SJCRH30 (cell line): ENCODE data around the gene C19orf53. TPM values are rescaled to one million over a fixed set of nuclear protein-coding genes. Genes with fewer than 3 reads are reported as not detected.

ENCODE experiments used
- DNase-seq, 2 experiments: peaks; one replicate each; pipeline ENCODE4 v3.0.0-alpha.2; 2015 to 2020
- H3K27ac ChIP-seq: fragments of 250-450 bp; sonication (Bioruptor Pico); 2 replicates; pipeline ENCODE4 v1.5.1; 2020; ENCODE audit warnings: mild to moderate bottlenecking, moderate library complexity
- H3K27me3 ChIP-seq: fragments of 250-450 bp; sonication (Bioruptor Pico); 2 replicates; pipeline ENCODE4 v1.5.1; 2020; ENCODE audit warnings: mild to moderate bottlenecking, moderate library complexity
- H3K36me3 ChIP-seq: fragments of 250-450 bp; sonication (Bioruptor Pico); 2 replicates; pipeline ENCODE4 v1.5.1; 2020; ENCODE audit warnings: mild to moderate bottlenecking, moderate library complexity
- H3K4me1 ChIP-seq: fragments of 250-450 bp; sonication (Bioruptor Pico); 2 replicates; pipeline ENCODE4 v1.5.1; 2020; ENCODE audit warnings: mild to moderate bottlenecking, moderate library complexity
- H3K4me3 ChIP-seq: fragments of 250-450 bp; sonication (Bioruptor Pico); 2 replicates; pipeline ENCODE4 v1.5.1; 2020; ENCODE audit warnings: mild to moderate bottlenecking, moderate library complexity
- H3K9me3 ChIP-seq: fragments of 250-450 bp; sonication (Bioruptor Pico); replicated peaks from 2 replicates; pipeline ENCODE4 v1.5.1; 2020; ENCODE audit warnings: mild to moderate bottlenecking, moderate library complexity
- total RNA-seq: library from RNA; depleted of rRNA; stranded (reverse); fragments of >200 nt; shearing (Covaris generic); gene quantifications from 2 replicates; pipeline ENCODE4 v1.2.3, GENCODE V29; 2014

C19orf53 gene
- total RNA-seq, 1 experiment from 2014 or later: 208 TPM

DNA sequence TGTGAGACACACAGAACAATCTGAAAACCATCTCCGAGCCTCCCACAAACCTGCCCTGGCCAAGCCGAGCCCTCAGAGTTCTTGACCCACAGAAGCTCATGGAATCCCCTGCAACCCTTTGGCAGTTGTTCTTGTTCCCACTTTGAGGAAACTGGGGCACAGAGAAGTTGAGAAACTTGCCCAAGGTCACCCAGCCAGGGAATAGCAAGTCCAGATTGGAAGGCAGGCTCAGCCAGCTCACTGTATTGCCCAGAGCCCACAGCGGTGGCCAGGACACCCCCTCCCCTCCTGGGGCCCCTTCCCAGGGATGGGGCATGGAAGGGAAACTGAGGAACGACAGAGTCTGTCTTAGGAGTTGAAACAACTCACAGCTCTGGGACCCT, 22.8 kb downstream of the C19orf53 start:
- H3K9me3 ChIP-seq: no peaks in the 10 kb centered on the region
- peak overlapping the region; percentile 75 for H3K4me3 ChIP-seq

DNA sequence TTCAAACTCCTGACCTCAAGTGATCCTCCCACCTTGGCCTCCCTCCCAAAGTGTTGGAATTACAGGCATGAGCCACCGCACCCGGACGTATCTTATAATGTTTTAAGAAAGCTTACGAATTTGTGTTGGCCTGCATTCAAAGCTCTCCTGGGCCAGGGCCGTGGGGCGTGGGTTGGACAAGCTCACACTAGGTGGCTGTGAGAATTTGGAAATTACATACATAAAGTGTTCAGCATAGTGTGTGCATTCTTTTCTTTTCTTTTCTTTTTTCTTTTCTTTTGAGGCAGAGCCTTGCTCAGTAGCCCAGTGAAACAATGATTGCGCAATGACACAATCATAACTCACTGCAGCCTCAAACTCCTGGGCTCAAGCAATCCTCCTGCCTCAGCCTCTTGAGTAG, 23.6 kb downstream of the C19orf53 start:
- H3K4me3 ChIP-seq: no peak overlapping the region
- no peaks in the 10 kb centered on the region for H3K9me3 ChIP-seq
- H3K36me3 ChIP-seq: peaks cover 14% of the 10 kb centered on the region
- no peak for DNase-seq
- no peaks in the 10 kb centered on the region for H3K27me3 ChIP-seq
- peaks cover 13% of the 10 kb centered on the region for H3K4me1 ChIP-seq
- no peak overlapping the region for H3K27ac ChIP-seq

More for the DNA sequence above, 22.8 kb downstream of the C19orf53 start:
- DNase-seq: no peak
- no peaks in the 10 kb centered on the region for H3K27me3 ChIP-seq
- peaks cover 13% of the 10 kb centered on the region for H3K4me1 ChIP-seq
- peaks cover 11% of the 10 kb centered on the region for H3K36me3 ChIP-seq
- peak overlapping the region; percentile 75 for H3K27ac ChIP-seq

DNA sequence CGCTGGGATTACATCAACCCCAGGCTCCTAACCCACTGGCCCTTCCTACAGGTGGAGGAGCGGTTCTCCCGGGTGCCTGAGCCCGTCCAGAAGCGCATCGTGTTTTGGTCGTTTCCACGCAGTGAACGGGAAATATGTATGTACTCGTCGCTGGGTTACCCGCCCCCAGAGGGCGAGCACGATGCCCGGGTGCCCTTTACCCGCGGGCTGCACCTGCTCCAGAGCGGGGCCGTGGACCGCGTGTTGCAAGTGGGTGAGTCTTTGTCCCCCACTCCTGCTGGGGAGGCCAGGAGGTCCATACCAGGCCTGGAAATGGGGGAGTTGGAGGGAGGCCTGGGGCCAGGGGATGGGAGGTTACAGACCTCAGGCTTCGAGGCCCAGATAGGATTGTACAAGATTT, 25.4 kb downstream of the C19orf53 start:
- peaks cover 21% of the 10 kb centered on the region for H3K36me3 ChIP-seq
- no peak for DNase-seq
- H3K4me1 ChIP-seq: peaks cover 20% of the 10 kb centered on the region
- no peak overlapping the region for H3K4me3 ChIP-seq
- no peak overlapping the region for H3K27ac ChIP-seq
- no peaks in the 10 kb centered on the region for H3K9me3 ChIP-seq
- no peaks in the 10 kb centered on the region for H3K27me3 ChIP-seq

DNA sequence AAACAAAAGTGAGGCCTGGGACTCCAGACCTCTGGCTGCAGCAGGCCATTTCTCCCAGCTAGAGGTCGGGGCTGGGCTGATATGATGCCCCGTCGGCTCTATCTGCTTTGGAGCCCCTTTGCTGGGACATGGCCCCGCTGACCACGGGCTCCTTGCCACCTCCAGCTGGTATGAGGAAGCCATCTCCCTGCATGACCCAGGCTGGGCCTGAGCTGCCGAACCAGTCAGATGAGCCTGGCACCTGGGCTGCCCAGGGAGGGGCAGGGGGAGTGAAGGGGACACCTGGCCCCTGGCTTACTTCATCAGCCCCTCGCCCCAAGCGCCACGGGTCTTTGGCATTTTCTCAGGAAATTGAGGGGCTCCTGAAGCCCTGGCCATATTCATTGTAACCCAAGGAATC, 28.8 kb downstream of the C19orf53 start:
- no peak overlapping the region; the same call in 1 of the 2 replicates for H3K27ac ChIP-seq
- peaks cover 8% of the 10 kb centered on the region; the same call in 1 of the 2 replicates for H3K4me1 ChIP-seq
- H3K27me3 ChIP-seq: no peaks in the 10 kb centered on the region
- peaks cover 48% of the 10 kb centered on the region for H3K36me3 ChIP-seq
- DNase-seq: no peak
- no peaks in the 10 kb centered on the region for H3K9me3 ChIP-seq
- no peak overlapping the region for H3K4me3 ChIP-seq

DNA sequence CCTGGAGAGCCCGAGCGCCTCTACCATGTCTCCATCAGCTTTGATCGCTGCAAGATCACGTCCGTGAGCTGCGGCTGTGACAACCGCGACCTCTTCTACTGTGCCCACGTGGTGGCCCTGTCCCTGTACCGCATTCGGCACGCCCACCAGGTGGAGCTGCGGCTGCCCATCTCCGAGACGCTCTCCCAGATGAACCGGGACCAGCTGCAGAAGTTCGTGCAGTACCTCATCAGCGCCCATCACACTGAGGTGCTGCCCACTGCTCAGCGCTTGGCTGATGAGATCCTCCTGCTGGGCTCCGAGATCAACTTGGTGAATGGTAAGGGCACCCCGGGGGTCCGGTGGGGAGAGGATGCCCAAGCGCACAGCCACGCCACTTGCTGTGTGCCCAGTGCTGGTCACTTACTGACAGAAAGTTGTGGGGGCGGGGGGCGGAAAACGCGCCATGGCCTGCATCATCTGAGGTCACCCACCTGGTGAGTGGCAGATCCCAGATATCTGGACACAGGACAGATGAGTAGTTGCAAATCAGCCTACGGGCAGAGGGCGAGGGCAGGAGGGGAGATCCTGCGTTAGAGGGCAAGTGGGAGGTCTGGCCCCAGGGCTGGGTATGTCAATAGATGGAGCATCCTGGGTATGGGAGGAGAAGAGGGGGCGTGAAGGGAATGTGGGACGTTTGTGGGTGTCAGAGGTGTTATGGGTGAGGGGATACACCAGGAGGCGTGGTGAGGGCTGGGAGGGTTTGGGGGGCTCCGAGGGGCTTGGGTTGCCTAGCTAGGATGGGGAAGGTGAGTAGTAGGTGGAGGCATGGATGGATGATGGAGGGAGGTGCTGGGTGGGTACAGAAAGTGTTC, 30.8 kb downstream of the C19orf53 start:
- Histone ChIP-seq H3K27ac (no peak overlapping the region), H3K4me1 (peaks cover 8% of the 10 kb centered on the region; the same call in 1 of the 2 replicates), H3K9me3 (no peaks in the 10 kb centered on the region), H3K36me3 (peaks cover 65% of the 10 kb centered on the region), H3K27me3 (no peaks in the 10 kb centered on the region), H3K4me3 (no peak overlapping the region)
- no peak for DNase-seq

DNA sequence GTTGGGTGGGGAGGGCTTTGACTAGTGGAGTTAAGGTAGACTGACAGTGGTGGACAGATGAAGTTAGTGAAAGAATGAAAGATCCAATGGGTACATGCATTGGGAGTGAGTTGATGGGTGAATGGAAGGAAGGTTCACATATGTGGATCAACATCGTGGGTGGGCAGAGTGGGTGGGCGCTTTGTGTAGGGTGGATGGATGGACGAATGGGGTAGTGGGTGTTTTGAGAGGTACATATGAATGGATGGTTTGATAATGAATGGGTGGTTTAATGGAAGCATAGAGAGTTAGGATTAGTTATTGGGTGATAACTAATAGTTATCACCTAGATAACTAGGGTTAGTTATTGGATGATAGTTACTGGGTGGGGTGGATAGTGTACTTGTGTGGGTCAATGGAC, 32.5 kb downstream of the C19orf53 start:
- H3K4me3 ChIP-seq: no peak overlapping the region
- no peaks in the 10 kb centered on the region for H3K27me3 ChIP-seq
- peaks cover 60% of the 10 kb centered on the region for H3K36me3 ChIP-seq
- no peaks in the 10 kb centered on the region for H3K9me3 ChIP-seq
- H3K27ac ChIP-seq: no peak overlapping the region
- no peak for DNase-seq
- peaks cover 8% of the 10 kb centered on the region; the same call in 1 of the 2 replicates for H3K4me1 ChIP-seq

DNA sequence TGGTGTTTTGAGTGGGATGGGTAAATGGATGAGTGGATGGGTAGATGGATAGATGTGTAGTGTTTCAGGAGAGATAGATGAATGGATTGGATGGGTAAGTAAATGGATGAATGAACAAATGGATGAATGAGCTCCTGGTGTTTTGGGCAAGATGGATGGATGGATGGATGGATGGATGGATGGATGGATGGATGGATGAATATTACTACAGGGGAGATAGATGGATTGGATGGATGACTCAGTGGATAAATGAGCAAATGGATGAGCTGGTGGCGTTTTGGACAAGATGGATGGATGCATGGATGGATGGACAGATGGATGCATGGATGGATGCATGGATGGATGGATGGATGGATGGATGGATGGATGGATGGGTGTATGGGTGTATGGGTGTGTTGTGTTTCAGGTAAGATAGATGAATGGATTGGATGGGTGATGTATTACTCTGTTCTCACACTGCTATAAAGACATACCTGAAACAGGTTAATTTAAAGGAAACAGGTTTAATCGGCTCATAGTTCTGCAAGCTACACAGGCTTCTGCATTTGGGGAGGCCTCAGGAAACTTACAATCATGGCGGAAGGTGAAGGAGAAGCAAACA, 33.3 kb downstream of the C19orf53 start:
- H3K36me3 ChIP-seq: peaks cover 57% of the 10 kb centered on the region
- no peak for DNase-seq
- H3K4me1 ChIP-seq: peaks cover 8% of the 10 kb centered on the region; the same call in 1 of the 2 replicates
- H3K9me3 ChIP-seq: no peaks in the 10 kb centered on the region
- no peaks in the 10 kb centered on the region for H3K27me3 ChIP-seq
- no peak overlapping the region for H3K27ac ChIP-seq
- H3K4me3 ChIP-seq: no peak overlapping the region

DNA sequence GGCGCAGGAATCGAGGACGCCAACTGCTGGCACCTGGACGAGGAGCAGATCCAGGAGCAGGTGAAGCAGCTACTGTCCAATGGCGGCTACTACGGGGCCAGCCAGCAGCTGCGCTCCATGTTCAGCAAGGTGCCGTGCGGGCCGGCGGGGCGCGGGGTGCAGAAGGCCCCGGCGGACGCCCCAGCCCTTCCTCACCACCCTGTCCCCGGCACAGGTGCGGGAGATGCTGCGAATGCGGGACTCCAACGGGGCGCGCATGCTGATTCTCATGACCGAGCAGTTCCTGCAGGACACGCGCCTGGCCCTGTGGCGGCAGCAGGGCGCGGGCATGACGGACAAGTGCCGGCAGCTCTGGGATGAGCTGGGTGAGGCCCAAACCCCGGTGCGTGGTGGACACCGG, 34.6 kb downstream of the C19orf53 start:
- no peak for DNase-seq
- Histone ChIP-seq H3K9me3 (no peaks in the 10 kb centered on the region), H3K4me1 (0 out of 2 replicates have a peak, but pooled peaks cover 3% of the 10 kb centered on the region), H3K27ac (no peak overlapping the region), H3K27me3 (no peaks in the 10 kb centered on the region), H3K4me3 (no peak overlapping the region), H3K36me3 (peaks cover 66% of the 10 kb centered on the region)

DNA sequence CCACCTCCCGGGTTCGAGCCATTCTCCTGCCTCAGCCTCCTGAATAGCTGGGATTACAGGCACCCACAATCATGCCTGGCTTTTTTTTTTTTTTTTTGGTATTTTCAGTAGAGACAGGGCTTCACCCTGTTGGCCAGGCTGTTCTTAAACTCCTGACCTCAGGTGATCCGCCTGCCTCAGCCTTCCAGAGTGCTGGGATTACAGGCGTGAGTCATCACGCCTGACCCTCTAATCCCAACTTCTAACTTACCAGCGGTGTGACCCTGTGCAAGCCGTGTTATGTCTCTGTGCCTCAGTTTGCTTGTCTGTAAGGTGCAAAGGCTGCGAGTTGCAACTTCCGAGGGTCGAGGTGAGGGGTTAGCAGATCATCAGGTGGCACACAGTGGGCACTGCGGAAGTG, 38.3 kb downstream of the C19orf53 start:
- Histone ChIP-seq H3K9me3 (no peaks in the 10 kb centered on the region), H3K27me3 (no peaks in the 10 kb centered on the region), H3K27ac (no peak overlapping the region), H3K4me3 (no peak overlapping the region), H3K4me1 (no peaks in the 10 kb centered on the region), H3K36me3 (peaks cover 65% of the 10 kb centered on the region)
- DNase-seq: no peak

DNA sequence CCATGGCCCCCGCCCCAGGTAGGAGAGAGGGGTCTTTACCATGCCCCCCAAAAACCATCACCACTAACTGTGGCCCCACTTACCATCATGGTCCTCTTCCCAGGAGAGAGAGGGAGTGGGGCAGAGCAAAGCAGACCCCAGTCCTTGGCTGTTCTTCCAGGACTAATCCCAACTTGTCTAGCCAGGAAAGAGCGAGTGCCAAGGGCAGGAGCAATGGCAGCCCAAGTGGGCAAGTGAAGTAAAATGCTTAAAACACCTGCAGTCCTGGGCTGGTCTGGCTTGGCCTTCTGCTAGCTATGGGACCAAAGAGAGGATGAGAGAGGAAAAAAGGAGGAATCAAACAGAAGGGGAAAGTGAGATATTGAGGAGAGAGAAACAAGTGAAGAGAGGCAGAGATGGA, 38.9 kb downstream of the C19orf53 start:
- no peak overlapping the region for H3K27ac ChIP-seq
- no peaks in the 10 kb centered on the region for H3K4me1 ChIP-seq
- no peak for DNase-seq
- H3K36me3 ChIP-seq: peaks cover 62% of the 10 kb centered on the region
- H3K27me3 ChIP-seq: no peaks in the 10 kb centered on the region
- no peaks in the 10 kb centered on the region for H3K9me3 ChIP-seq
- no peak overlapping the region for H3K4me3 ChIP-seq

DNA sequence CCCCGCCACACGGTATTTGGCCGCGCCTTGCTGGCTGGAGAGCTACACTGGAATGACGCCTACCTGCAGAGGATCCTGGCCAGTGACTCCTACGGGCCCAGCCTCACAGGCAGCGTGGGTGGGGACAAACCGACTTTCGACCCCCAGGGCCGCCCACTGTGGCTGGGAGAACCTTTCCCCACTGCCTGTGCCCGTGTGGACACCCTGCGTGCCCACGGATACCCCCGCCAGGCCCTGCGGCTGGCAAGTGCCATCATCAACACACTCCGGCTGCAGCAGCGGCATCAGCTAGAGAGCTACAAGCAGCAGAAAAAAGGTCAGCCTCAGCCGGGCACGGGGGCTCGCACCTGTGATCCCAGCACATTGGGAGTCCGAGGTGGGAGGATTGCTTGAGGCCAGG, 40.3 kb downstream of the C19orf53 start:
- H3K27ac ChIP-seq: no peak overlapping the region
- H3K36me3 ChIP-seq: peaks cover 53% of the 10 kb centered on the region
- H3K9me3 ChIP-seq: no peaks in the 10 kb centered on the region
- no peaks in the 10 kb centered on the region for H3K4me1 ChIP-seq
- no peaks in the 10 kb centered on the region for H3K27me3 ChIP-seq
- DNase-seq: no peak
- no peak overlapping the region for H3K4me3 ChIP-seq

DNA sequence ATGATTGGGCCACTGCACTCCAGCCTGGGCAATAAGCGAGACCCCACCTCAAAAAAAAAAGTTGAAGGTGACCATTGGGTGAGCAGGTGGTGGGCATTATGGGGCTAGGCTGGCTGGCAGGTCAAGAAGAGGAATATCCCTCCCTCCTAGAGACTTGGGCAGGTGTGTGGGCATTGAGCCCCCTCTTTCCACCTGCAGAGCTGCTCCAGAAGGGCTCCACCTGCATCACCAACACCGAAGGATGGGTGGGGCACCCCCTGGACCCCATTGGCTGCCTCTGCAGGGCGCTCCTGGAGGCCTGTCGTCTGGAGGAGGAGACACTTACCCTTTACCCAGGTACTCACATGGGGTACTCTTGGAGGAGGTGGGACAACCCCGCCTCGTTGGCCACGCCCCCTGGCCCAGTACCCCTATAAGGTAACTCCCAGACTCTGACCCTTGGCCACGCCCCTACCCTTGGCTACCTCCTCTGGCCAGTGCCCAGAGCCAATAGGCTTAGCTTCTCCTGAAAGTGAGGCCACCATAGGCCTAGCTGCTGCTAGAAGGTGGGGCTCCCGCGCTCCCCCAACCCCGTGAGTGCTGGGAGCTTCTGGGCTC, 42.9 kb downstream of the C19orf53 start:
- Histone ChIP-seq H3K9me3 (no peaks in the 10 kb centered on the region), H3K36me3 (peaks cover 52% of the 10 kb centered on the region), H3K4me3 (no peak overlapping the region), H3K27me3 (no peaks in the 10 kb centered on the region), H3K4me1 (peaks cover 3% of the 10 kb centered on the region), H3K27ac (no peak overlapping the region)
- peak in 1 of 2 experiments; percentile 43 for DNase-seq

DNA sequence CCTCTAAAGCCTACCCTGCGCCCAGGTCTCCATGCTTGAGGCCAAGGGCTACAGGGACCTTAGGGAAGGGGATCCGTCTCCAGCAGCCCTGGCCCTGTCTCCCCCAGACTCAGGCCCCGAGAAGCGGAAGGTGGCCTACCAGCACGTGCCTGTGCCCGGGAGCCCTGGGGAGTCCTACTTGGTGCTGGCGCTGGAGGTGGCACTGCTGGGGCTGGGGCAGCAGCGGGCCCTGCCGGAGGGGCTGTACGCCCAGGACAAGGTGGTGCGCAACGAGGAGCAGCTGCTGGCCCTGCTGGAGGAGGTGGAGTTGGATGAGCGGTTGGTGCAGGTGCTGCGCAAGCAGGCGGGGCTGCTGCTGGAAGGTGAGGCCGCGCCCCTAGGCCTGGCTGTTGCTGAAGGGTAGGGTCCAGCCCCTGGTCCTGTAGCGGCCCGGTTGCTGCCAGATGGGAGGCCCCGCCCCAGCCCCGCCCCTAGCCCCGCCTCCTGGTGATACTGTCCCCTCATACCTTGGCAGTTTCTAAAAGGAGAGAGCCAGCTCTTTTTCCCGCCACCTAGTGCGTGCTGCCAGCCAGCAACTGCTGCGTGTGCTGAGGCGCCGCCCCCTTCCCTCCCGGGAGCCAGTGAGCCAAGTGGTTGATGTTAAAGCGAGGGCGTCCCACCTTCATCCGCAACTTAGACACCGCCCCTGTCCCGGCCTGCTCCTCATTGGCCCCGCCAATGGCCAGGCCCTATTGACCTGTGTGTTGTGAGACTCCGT, 43.5 kb downstream of the C19orf53 start:
- no peak overlapping the region for H3K4me3 ChIP-seq
- H3K36me3 ChIP-seq: peaks cover 50% of the 10 kb centered on the region
- H3K9me3 ChIP-seq: no peaks in the 10 kb centered on the region
- H3K27ac ChIP-seq: no peak overlapping the region
- no peak for DNase-seq
- no peaks in the 10 kb centered on the region for H3K27me3 ChIP-seq
- H3K4me1 ChIP-seq: peaks cover 9% of the 10 kb centered on the region

DNA sequence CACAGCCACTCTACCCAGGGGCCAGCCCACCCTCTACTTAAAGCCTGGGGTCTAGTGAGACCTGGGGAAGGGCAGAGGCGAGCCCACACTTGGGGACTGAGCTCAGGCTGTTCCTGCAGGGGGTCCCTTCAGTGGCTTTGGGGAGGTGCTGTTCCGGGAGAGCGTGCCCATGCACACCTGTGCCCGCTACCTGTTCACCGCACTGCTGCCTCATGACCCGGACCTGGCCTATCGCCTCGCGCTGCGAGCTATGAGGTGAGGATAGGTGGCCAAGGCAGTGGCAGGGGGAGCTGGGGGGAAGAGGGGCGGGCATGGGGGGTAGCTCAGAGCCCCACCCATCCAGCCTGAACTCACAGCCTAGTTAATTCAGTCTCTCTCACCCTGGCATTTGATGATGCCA, 45.0 kb downstream of the C19orf53 start:
- Histone ChIP-seq H3K9me3 (no peaks in the 10 kb centered on the region), H3K27ac (no peak overlapping the region), H3K4me1 (peaks cover 10% of the 10 kb centered on the region), H3K27me3 (no peaks in the 10 kb centered on the region), H3K4me3 (no peak overlapping the region), H3K36me3 (peaks cover 47% of the 10 kb centered on the region)
- DNase-seq: no peak

DNA sequence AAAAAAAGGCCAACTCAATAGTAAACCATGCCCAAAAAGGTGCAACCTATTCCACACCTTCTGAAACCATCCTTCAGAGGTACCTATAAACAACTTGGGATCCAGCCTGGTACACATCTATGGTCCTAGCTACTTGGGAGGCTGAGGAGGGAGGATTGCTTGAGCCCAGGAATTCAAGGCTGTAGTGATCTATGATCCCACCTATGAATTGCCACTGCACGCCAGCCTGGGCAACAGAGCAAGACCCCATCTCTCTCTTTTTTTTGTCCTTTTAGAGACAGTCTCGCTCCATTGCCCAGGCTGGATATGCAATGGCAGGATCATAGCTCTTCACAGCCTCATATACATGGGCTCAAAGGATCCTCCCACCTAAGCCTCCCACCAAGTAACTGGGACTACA, 47.0 kb downstream of the C19orf53 start:
- Histone ChIP-seq H3K27me3 (no peaks in the 10 kb centered on the region), H3K27ac (no peak overlapping the region), H3K36me3 (peaks cover 46% of the 10 kb centered on the region), H3K4me1 (peaks cover 10% of the 10 kb centered on the region), H3K9me3 (no peaks in the 10 kb centered on the region), H3K4me3 (no peak overlapping the region)
- no peak for DNase-seq
